Lung microvascular endothelial cell (primary cell): ENCODE results near the gene PRKAR2B. TPM values are rescaled to one million over a fixed set of nuclear protein-coding genes. Genes with fewer than 3 reads are reported as not detected.
"Not testable (repeated sequence)": the region's sequence is repeated elsewhere in the genome, so short reads cannot be mapped to it uniquely, and the experiment has no call there.

ENCODE experiments used
- DNase-seq, 2 donors: peaks; one replicate each; pipeline versions ENCODE4 v3.0.0 to v3.0.0-alpha.2; 2010; ENCODE audit warnings: low read depth in 2 of 2
- total RNA-seq: library from RNA; depleted of rRNA; stranded (reverse); fragments of >200 nt; gene quantifications from 2 replicates; pipeline ENCODE4 v1.2.1, GENCODE V29; 2014

PRKAR2B gene
- total RNA-seq, 1 donor from 2014 or later: 17.3 TPM

DNA sequence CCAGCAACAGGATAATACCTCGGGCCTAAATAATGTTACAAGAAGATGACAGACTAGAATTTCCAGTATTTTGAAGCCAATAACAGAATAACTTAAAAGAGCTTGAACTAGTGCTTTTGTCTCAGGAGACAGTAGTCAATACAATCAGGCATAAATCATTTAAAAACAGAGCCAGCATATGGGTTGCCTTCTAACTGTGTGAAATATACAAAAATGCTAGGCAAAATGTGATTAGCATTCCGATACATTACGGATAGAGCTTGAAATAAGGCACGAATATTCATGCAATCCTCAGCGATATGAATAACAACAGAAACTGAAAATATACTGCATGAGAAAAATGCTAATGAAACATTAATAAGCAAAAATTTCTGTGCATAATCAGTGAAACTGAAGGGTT, 18.3 kb upstream of the PRKAR2B start:
- no peak for DNase-seq

- no peak for DNase-seq
Measured at GRCh38 chr7:107027208-107027607, 17.3 kb upstream of the PRKAR2B start.

GRCh38 chr7:107029061-107029763, 15.3 kb upstream of the PRKAR2B start:
- no peak for DNase-seq

DNA sequence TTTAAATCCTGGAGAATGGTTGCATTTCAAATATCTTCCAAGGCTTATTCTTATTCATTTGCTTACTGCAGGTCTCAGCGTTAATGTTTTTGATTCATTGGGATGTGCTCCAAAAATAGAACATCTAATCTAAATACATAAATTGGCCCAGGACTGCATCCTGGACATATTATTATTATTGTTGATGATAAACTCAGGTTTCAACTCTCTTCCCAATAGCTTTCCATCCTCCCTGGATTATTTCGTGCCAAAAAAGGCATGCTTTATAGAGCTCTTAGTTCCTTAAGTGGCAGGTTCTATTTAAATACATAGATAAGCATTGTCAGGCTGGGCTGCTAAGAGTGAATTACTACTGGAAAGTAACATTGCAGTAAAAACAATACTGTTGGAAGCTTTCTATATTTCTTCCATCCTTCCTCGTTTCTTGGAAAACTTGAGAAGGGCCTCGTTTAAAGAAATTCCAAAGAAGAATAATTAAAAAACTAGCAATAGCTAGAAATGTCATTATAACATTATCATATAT, 14.7 kb upstream of the PRKAR2B start:
- DNase-seq: no peak

DNA sequence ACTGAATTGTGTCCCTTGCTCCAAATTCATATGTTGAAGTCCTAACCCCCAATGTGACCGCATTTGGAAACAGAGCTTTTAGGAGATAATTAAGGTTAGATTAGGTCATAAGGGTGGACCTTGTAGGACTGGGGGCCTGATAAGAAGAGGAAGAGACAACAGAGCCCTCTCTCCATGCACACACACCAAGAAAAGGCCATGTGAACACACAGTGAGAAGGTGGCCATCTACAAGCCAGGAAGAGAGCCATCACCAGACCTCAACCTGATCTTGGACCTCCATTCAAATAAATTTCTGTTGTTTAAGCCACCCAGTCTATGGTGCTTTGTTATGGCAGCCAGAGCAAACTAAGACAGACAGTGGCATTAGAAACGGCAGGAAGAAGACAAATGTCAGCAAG, 12.5 kb upstream of the PRKAR2B start:
- DNase-seq: no peak

DNA sequence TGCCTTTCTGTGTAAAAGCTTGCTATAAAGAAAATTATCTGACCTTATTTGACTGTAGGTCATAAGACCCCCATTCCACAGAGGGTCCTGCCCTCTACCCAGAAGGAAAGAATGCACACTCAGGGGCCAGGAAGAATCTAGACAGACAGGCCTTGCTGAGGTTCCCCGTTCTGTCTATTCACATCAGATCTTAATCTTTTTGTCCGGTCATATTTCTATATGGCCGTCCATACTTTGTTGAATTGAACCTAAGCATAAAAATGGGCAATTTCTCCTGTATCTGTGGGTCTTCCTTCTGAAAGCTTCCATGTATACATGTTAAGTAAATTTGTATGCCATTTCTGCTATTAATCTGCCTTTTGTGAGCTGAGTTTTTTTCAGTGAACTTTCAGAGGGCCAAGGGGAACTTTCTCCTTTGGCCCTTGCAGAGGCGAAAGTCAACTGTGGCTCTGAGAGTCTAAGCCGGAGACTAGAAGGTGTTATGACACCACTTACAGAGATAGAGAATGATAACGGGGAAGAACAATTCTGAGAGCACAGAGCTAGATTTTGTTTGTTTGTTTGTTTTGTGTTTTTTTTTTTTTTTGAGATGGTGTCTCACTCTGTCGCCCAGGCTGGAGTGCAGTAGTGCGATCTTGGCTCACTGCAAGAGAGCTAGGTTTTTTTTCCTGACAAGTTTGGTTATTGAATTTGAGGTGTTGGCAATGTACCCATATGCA, 11.6 kb upstream of the PRKAR2B start:
- no peak for DNase-seq

- DNase-seq: no peak
Measured at GRCh38 chr7:107034553-107034952, 10.0 kb upstream of the PRKAR2B start.

- DNase-seq: peak in 1 of 2 donors; percentile 75
Measured at GRCh38 chr7:107035446-107035845, 9.1 kb upstream of the PRKAR2B start.

GRCh38 chr7:107036535-107036934, 8.0 kb upstream of the PRKAR2B start:
- DNase-seq: no peak

DNA sequence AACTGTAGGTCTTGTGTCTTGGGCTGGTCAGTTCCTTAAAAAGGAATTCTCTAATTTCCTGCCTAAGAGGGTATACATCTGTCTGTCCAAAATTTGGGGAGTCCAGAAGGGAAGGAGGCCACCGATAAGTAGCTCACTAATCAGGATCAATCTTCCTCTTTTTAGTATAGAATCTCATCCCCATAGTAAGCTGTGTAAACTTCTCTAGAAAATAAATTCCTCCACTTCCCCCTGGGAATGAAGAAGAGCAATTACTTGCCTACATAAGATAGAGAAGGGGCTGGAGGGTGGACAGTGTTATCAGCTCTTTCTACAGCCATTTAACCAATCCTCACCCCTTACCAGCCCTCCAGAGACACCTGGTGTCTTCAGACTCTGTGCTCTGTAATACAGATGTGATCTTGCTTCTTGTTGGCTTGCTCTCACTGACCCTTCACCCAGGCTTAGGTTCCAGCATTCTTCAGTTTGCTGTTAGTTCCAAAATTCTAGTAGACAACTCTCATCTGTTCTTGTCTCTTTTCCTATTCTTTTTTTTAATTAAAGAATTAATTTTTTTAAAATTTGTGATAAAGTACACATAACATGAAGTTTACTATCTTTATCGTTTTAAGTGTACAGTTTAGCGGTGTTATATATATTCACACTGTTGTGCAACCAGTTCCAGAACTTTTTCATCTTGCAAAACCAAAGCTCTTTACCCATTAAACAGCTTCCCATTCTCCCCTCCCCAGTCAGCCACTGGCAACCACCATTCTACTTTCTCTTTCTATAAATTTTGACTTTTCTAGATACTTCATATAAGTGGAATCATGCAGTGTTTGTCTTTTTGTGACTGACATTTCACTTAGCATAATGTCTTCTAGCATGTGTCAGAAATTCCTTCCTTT, 6.5 kb upstream of the PRKAR2B start:
- no peak for DNase-seq

DNA sequence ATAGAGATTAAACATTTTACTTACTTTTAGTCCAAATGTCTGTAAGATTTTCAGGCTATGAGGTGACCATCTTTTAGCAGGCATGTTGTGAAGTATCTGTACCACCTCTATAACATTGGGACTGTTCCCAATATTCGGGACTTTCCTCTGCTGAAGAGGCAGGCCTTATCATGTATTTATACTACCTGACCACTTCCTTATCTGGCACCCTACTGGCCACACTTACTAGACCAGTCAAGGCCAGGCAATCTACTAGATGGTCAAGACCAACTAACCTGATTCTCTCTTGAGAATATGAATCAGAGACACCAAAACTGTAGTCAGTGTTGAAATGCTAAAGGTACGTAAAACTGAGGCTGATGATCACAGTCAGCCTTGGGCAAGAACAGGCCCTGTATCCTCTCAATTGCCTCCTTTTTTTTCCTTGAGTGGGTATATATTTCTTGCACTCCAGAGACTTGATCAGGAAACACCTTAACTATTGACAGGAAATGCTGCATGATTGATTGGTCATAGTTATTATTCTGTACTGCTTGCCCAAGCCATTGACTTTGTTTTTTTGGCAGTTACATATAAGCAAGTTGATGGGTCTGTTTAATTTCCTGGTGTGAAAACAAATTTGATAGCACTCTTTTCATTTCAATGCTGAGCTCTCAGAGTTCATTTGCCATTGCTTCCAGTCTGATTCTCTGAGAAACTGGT, 5.2 kb upstream of the PRKAR2B start:
- peak in 1 of 2 donors; percentile 50 for DNase-seq

- no peak for DNase-seq
Measured at GRCh38 chr7:107041097-107041496, 3.4 kb upstream of the PRKAR2B start.

- not testable (repeated sequence) for DNase-seq
Measured at GRCh38 chr7:107041764-107042163, 2.7 kb upstream of the PRKAR2B start.

GRCh38 chr7:107042326-107042910, 2.1 kb upstream of the PRKAR2B start:
- not testable (repeated sequence) for DNase-seq

DNA sequence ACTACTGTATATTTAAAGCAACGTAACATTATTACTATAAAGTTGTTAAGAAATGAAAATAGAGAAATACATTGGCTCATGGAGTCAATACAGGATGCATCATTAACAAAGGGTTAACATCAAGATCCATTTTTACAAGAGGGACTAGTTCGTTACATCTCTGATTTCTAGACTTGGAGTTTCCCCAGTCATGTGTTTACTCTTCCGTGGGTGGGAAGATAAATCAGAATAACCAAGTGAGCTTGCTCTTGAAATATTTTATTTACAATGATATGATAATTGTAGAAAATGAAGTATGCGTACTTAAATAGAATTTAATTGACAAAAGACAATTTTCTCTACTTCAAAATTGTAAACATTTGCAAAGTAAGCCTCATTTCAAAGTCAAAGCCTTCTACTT, 1.0 kb upstream of the PRKAR2B start:
- no peak for DNase-seq

DNA sequence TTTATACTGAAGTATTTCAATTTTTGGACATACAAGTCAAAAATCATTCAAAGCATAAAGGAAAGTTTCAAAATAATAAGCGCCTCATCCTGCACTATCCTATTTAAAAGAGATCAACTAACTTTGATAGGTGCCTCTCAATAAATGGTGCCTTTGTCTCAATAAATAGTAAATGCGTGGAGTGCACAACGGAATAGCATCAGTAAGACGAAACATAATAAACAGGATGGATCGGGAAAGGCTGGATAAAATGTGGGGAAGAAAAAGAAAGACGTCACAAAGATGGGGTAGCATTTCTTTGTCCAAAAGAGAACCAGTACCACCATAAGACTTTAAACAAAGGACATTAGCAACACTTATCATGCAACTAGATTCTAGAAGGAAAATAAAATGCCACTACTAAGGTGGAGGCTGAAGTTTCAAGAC, 571 bp upstream of the PRKAR2B start:
- peak in 1 of 2 donors; percentile 5 for DNase-seq

GRCh38 chr7:107045195-107045960, 873 bp downstream of the PRKAR2B start:
- DNase-seq: peak; percentile 17 to 24

- peak; percentile 16 to 17 for DNase-seq
Measured at GRCh38 chr7:107045980-107046379, 1.5 kb downstream of the PRKAR2B start.

- no peak for DNase-seq
Measured at GRCh38 chr7:107046491-107047259, 2.2 kb downstream of the PRKAR2B start.
